GM12872 (cell line): ENCODE data around the gene CCDC40.

Source experiments
- TF ChIP-seq, protein P1 (sequence below): IDR thresholded peaks from 3 replicates; pipeline ENCODE4 v1.5.1; 2011; ENCODE audit warnings: low read depth, mild to moderate bottlenecking, low read length, moderate library complexity; ENCODE audit not compliant: insufficient read depth

Gene CCDC40

DNA sequence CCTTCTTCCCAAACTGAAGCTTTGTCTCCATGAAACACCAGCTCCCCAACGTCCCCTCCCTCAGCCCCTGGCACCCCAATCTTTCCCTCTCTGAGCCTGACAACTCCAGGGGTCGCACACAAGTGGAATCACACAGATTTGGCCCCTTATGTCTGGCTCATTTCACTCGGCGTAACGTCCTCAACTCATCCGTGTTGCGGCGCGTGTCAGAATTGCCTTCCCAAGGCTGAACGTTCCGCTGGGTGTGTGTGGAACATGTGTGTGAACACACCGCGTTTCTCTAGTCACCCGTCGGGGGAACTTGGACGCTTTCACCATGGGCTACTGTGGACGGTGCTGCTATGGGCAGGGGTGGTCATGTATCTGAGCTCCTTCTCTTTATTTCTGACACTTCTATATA lies 45.7 kb upstream of the CCDC40 start:
- TF ChIP-seq, protein P1, sequence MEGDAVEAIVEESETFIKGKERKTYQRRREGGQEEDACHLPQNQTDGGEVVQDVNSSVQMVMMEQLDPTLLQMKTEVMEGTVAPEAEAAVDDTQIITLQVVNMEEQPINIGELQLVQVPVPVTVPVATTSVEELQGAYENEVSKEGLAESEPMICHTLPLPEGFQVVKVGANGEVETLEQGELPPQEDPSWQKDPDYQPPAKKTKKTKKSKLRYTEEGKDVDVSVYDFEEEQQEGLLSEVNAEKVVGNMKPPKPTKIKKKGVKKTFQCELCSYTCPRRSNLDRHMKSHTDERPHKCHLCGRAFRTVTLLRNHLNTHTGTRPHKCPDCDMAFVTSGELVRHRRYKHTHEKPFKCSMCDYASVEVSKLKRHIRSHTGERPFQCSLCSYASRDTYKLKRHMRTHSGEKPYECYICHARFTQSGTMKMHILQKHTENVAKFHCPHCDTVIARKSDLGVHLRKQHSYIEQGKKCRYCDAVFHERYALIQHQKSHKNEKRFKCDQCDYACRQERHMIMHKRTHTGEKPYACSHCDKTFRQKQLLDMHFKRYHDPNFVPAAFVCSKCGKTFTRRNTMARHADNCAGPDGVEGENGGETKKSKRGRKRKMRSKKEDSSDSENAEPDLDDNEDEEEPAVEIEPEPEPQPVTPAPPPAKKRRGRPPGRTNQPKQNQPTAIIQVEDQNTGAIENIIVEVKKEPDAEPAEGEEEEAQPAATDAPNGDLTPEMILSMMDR = no peak

DNA sequence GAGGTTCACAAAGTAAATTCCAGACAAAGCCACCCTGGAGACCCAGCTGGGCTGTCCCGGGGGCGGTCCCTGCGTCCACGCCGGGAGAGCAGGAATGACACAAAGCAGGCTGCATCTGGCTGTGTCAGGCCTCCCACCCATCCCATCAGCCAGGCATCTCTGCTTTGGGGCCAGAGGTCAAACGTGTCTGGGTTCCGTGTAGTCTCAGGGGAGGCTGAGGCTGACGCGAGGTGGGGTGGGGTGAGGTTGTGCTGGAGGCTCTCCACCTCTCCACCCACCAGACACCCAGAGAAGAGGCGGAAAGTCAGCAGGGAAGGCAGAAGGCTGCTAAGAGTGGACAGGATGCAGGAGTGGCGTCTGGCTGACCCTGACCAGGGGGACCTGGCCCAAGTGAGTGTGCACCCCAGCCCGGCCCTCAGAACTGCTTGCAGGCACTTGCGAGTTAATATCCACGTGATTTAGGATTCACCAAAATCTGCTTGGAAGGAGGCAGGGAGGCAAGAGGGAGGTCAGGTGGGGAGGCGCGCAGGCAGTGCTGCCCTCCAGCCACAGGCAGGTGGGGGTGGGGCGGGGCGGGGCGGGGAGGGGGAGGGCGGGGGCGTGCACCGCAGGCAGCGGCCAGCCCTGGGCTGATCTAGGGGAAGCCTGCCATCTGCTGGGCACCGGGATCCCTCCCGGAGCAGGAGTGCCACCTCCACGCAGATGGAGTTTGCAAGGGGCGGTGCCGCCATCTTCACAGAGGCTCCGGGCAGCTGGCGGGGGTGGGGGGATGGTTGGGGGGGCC lies 45.1 kb upstream of the CCDC40 start:
- TF ChIP-seq, protein P1 = peak; percentile 62

DNA sequence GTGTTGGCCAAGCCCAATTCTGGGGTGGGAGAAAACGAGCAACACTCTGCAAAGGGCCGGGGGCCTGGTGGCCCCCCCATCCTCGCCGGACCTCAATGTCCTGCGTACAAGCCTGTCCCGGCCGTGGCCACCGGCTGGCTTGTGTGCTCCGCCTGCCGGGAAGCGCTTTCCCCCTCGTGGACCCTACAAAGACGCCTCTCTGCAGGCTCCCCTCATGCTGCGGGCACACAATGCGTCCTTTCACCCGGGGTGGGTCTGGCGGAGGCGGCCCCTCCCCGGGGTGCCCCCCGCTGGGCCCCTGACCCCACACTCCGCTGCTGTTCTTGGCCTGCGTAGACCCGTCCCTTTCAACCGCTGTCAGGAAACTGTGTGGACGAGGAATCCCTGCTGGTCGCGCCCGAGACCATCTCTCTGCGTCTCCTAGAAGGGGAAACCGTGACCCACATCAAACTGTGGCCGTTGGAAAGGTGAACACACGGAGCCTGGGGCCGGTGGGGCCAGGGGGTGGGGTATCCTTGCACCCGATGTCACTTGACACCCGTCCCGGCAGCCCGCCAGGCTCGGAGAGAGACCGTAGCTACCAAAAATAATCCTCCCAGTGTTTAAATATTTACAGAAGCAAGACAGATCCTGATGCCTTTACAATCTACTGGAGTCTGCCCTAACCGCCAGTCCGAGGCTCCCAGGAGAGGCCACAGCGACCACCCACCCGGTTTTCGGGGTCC lies 44.4 kb upstream of the CCDC40 start:
- TF ChIP-seq, protein P1 = no peak

DNA sequence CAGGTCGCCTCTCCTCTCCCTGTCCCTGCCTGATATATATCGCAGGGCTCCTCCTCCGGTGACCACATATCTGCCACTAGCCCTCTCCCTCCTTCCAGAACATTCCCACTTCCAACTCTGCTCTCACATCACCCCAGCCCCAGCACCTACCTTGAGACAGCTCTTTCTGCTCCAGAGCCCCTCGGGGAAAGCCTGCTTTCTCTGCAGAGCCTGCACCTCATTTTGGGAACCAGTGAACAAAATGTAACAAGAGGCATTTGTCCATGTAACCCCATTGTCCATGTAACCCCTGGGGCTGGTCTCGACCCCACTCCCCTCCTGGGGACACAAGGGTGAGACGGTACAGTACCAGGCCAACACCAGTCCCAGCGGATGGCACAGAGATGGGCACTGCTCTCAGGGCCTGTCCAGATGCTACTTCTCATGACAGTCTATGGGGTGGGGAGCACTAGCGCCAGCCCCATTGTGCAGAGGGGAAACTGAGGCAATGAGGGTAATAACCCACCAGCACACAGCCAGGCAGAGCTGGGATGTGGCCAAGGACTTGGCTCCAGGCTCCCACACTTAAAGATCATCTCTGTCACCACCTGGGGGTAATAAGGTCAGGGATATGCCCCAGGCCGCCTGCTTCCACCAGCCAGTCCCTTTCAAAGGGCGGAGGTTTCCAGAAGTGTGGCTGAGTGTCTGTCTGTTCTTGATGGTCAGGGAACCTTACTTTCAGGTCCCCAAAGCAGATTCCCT lies 43.6 kb upstream of the CCDC40 start:
- TF ChIP-seq, protein P1 = no peak

DNA sequence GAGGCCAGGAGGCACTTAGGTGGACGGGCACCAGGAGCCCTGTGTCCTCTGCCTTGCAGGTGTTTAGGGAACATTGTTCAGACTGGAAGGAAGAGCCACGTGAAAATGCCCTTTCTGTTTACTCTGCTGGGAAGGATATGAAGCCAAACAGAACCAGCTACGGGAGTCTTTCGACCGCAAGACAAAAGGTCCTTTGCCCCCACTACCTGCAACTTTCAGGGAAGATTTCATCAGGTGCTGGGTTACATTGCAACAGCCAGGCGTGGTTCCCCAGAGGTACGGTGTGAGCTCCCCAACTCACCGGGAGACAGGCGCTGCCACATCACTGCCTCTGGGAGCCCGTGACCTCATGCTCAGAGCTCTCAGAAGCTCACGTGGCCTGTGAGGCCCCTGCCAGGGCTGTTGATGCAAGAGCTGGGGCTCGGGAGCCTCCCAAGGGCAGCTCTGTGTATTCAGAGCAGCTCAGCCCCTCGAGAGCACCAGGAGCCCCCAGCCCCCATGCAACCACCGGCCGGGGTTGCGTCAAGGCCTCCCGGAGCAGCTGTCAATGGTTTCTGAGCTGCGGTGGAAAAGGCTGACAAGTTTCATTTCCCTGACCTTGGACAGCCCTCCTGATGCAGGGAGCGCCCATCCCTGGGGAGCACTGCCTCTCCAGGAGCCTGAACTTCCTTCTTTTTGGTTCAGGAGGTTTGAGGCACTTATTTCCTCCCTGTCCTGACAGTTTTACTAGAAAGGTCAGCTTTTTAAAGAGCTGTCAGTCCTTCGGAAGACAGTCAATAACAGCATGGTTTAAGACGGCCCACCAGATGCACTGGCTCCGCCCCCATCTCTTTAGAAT lies 42.8 kb upstream of the CCDC40 start:
- TF ChIP-seq, protein P1 = no peak

DNA sequence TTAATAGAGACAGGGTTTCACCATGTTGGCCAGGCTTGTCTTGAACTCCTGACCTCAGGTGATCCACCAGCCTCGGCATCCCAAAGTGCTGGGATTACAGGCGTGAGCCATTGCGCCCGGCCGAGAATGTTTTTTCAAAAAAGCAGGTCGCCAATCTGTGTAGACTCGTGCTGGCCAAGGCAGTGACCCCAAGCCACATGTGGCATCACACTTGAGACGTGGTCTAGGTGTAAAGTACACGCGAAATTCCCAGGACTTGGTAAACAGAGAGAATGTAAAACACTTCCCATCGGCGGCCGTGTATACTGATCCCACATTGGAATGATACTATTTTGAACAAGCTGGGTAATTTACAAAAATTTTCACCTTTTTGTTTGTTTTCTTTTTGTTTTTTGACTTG lies 41.8 kb upstream of the CCDC40 start:
- TF ChIP-seq, protein P1 = no peak
